Ascending aorta (tissue), 2 donors: Measurements from ENCODE around the gene EHBP1. TPM values are rescaled to one million over a fixed set of nuclear protein-coding genes. Genes with fewer than 3 reads are reported as not detected.
"Not testable (repeated sequence)": the region's sequence is repeated elsewhere in the genome, so short reads cannot be mapped to it uniquely, and the experiment has no call there.

Experiments
- DNase-seq, 2 donors: peaks; one replicate each; pipeline ENCODE4 v3.0.0-alpha.2; 2019; ENCODE audit warnings: low spot score in 2 of 2
- H3K27ac ChIP-seq, 2 donors: fragments of 200-600 bp; sonication (generic); one replicate each; pipeline ENCODE4 v1.5.1; 2016 to 2017; ENCODE audit warnings: mild to moderate bottlenecking in 1 of 2
- H3K27me3 ChIP-seq: fragments of 200-600 bp; sonication (generic); one replicate; pipeline ENCODE4 v1.5.1; 2017
- H3K36me3 ChIP-seq, 2 donors: fragments of 200-600 bp; sonication (generic); one replicate each; pipeline ENCODE4 v1.5.1; 2016
- H3K4me1 ChIP-seq, 2 donors: fragments of 200-600 bp; sonication (generic); one replicate each; pipeline ENCODE4 v1.5.1; 2016 to 2017; ENCODE audit warnings: mild to moderate bottlenecking in 1 of 2
- H3K4me3 ChIP-seq, 2 donors: fragments of 200-600 bp; sonication (generic); one replicate each; pipeline ENCODE4 v1.5.1; 2016 to 2017; ENCODE audit warnings: mild to moderate bottlenecking in 1 of 2
- H3K9me3 ChIP-seq, 2 donors: fragments of 200-600 bp; sonication (generic); one replicate each; pipeline ENCODE4 v1.5.1; 2016
- intact Hi-C: fragments of 100-400 bp; cut with DNase I; formaldehyde crosslinking; loops from one replicate; pipeline ENCODE4 v1.15.1; 2023
- total RNA-seq: library from RNA; depleted of rRNA; stranded (reverse); fragments of >200 nt; gene quantifications from one replicate; pipeline ENCODE4 v1.1.0, GENCODE V29; 2016
- TF ChIP-seq, protein P1 (sequence below), 3 experiments: fragments of 200-600 bp in 2 of 3; fragments of 450-650 bp in 1 of 3; sonication (generic) in 2 of 3; IDR thresholded peaks; one replicate each; pipeline ENCODE4 v1.5.1; 2016 to 2019; ENCODE audit warnings: antibody characterized with exemption in 3 of 3, mild to moderate bottlenecking in 1 of 3, moderate library complexity in 1 of 3

EHBP1 gene
- total RNA-seq, 1 donor from 2014 or later, result 19.9 TPM

DNA sequence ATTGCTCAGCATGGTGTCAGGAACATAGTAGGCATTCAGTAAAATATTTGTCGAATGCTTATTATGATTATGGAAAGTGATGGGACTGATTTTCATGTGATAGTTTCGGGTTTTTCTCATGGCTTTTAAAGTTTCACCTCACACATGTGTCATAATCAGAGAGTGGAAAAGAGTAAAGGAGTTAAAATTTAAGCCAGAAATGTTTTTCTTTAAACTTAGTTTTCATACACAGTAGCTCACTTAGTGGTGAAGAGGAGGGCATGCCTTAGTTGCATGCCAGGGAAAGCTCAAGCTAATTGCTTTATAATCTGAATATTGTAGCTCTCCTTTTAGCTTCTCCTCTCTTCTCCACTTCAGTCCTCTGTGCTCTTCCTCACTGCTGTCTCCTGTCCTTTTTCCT lies 38.0 kb downstream of the EHBP1 start:
- H3K27ac ChIP-seq, result no peak overlapping the region
- no peaks in the 10 kb centered on the region for H3K4me1 ChIP-seq
- TF ChIP-seq, protein P1, sequence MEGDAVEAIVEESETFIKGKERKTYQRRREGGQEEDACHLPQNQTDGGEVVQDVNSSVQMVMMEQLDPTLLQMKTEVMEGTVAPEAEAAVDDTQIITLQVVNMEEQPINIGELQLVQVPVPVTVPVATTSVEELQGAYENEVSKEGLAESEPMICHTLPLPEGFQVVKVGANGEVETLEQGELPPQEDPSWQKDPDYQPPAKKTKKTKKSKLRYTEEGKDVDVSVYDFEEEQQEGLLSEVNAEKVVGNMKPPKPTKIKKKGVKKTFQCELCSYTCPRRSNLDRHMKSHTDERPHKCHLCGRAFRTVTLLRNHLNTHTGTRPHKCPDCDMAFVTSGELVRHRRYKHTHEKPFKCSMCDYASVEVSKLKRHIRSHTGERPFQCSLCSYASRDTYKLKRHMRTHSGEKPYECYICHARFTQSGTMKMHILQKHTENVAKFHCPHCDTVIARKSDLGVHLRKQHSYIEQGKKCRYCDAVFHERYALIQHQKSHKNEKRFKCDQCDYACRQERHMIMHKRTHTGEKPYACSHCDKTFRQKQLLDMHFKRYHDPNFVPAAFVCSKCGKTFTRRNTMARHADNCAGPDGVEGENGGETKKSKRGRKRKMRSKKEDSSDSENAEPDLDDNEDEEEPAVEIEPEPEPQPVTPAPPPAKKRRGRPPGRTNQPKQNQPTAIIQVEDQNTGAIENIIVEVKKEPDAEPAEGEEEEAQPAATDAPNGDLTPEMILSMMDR (IDR thresholded peaks at IDR 0.05), result no peak
- H3K27me3 ChIP-seq, result no peaks in the 10 kb centered on the region
- H3K9me3 ChIP-seq, result no peaks in the 10 kb centered on the region
- DNase-seq, result no peak
- no peaks in the 10 kb centered on the region for H3K36me3 ChIP-seq
- intact Hi-C loops, result no loop called here
- no peak overlapping the region for H3K4me3 ChIP-seq

DNA sequence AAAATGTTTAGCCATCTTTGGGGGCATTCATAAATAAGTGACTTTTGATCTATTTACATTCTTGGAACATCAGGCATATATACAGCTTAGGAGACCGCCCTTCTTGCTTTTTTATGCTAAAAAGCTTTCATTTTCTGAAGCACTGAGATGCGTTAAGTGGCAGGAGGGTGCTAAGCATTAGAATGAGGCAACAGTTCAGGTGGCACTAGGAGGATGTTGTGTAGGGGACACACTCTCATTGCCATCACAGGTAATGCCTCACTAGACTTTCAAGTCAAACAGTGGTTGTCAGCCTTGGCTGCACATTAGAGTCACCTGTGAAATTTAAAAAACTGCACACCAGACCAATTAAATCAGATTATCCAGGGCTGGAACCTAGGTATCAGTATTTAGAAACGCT lies 39.1 kb downstream of the EHBP1 start:
- Histone ChIP-seq H3K27me3 (no peaks in the 10 kb centered on the region), H3K4me1 (no peaks in the 10 kb centered on the region), H3K9me3 (no peaks in the 10 kb centered on the region), H3K36me3 (no peaks in the 10 kb centered on the region), H3K4me3 (no peak overlapping the region), H3K27ac (no peak overlapping the region)
- intact Hi-C loops, result no loop called here
- TF ChIP-seq, protein P1 (IDR thresholded peaks at IDR 0.05), result no peak
- DNase-seq, result no peak

DNA sequence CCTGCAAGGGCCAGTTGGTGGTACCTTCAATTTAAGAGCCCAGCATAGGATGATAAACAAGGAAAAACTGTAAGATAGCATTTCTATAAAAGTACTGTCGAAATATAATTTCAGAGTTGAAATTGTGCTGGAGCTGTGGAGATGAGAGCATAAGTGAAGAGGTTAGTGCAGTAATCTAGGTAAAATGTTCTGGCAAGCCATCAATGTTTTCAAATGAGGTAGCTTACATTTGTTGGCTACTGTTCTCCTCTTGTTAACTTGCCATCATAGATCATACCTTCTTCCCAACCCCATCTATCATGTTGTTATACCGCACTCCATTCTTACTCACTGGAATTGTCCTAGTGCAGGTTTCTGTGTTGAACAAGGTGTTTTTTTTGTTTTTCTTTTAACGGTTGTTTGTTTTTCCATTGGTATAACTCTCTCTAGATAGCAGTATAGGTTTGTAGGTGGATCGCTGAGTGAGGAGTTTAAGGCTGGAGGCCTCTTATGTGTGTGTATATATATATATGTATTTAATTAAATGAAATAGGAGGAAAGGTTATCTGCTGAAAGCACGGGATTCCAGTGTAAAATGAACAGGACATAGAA lies 40.5 kb downstream of the EHBP1 start:
- Histone ChIP-seq H3K27ac (no peak overlapping the region), H3K4me3 (no peak overlapping the region), H3K36me3 (no peaks in the 10 kb centered on the region), H3K9me3 (peaks cover 0 to 5% of the 10 kb centered on the region in 2 donors), H3K4me1 (no peaks in the 10 kb centered on the region), H3K27me3 (no peaks in the 10 kb centered on the region)
- intact Hi-C loops, result no loop called here
- DNase-seq, result no peak
- TF ChIP-seq, protein P1 (IDR thresholded peaks at IDR 0.05), result no peak

DNA sequence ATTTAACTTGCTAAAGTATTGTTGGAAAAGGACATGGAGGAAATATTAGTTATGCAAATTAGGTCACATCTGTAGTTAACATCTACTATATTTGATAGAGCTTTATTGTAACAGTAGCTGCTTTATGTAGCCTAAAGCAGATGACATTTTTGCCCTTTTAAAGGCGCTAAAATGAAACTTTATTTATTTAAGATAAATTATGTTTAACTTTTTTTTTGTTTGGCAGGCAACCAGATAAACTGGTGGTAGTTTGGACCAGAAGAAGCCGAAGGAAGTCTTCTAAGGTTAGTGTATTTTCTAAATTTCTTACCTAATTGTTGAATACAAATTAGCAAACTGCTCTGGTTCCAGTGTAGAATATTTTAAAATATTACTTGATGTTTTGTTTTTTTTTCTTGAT lies 41.7 kb downstream of the EHBP1 start:
- no peak overlapping the region for H3K4me3 ChIP-seq
- intact Hi-C loops, result no loop called here
- no peak for DNase-seq
- TF ChIP-seq, protein P1 (IDR thresholded peaks at IDR 0.05), result no peak
- H3K27me3 ChIP-seq, result no peaks in the 10 kb centered on the region
- no peaks in the 10 kb centered on the region for H3K36me3 ChIP-seq
- H3K4me1 ChIP-seq, result no peaks in the 10 kb centered on the region
- H3K9me3 ChIP-seq, result peaks cover 0 to 5% of the 10 kb centered on the region in 2 donors
- no peak overlapping the region for H3K27ac ChIP-seq

DNA sequence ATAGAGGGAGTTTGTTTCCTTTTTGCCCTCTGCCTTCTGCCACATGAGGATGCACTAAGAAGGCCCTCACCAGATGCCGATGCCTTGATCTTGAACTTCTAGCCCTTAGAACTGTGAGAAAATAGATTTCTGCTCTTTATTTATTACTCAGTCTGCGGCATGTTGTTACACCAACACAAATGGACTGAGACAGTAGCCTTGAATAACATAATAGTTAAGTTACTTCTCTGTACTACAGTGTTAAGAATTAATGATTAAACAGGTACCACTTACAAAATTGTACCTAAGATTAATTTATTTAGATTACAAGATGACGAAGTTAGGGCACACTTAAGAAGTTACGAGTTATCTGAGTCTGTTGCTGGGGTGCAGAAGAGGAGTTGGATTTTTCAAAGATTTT lies 42.4 kb downstream of the EHBP1 start:
- Histone ChIP-seq H3K9me3 (peaks cover 0 to 5% of the 10 kb centered on the region in 2 donors), H3K36me3 (no peaks in the 10 kb centered on the region), H3K4me3 (no peak overlapping the region), H3K27me3 (no peaks in the 10 kb centered on the region), H3K27ac (no peak overlapping the region), H3K4me1 (no peaks in the 10 kb centered on the region)
- intact Hi-C loops, result no loop called here
- TF ChIP-seq, protein P1 (IDR thresholded peaks at IDR 0.05), result no peak
- no peak for DNase-seq

DNA sequence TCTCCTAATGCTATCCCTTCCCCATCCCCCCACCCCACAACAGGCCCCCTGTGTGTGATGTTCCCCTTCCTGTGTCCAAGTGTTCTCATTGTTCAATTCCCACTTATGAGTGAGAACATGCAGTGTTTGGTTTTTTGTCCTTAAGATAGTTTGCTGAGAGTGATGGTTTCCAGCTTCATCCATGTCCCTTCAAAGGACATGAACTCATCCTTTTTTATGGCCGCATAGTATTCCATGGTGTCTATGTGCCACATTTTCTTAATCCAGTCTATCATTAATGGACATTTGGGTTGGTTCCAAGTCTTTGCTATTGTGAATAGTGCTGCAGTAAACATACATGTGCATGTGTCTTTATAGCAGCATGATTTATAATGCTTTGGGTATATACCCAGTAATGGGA lies 43.6 kb downstream of the EHBP1 start:
- H3K9me3 ChIP-seq, H3K4me1 ChIP-seq, H3K27ac ChIP-seq, intact Hi-C loops, H3K4me3 ChIP-seq, DNase-seq, H3K27me3 ChIP-seq, H3K36me3 ChIP-seq: not testable (repeated sequence)
